H9 (cell line): ENCODE results near the gene NFX1. TPM values are rescaled to one million over a fixed set of nuclear protein-coding genes. Genes with fewer than 3 reads are reported as not detected.

Source experiments
- DNase-seq: peaks from one replicate; pipeline ENCODE4 v3.0.0-alpha.2; 2017
- H2AFZ ChIP-seq: one replicate; pipeline ENCODE4 v1.6.1; 2013; ENCODE audit warnings: mild to moderate bottlenecking, low read length, control low read depth, moderate library complexity
- H2AK5ac ChIP-seq: 2 replicates; pipeline ENCODE4 v1.6.1; 2013; ENCODE audit warnings: low read length, control low read depth, mixed read lengths; ENCODE audit not compliant: insufficient read length
- H2BK120ac ChIP-seq: one replicate; pipeline ENCODE4 v1.6.1; 2013; ENCODE audit warnings: low read depth, mild to moderate bottlenecking, low read length, control low read depth, inconsistent platforms; ENCODE audit not compliant: poor library complexity, severe bottlenecking
- H2BK12ac ChIP-seq: 2 replicates; pipeline ENCODE4 v1.6.1; 2013; ENCODE audit warnings: low read length, control low read depth, mixed read lengths, low read depth; ENCODE audit not compliant: insufficient read length
- H2BK15ac ChIP-seq: 2 replicates; pipeline ENCODE4 v1.6.1; 2013; ENCODE audit warnings: low read depth, low read length, control low read depth
- H2BK20ac ChIP-seq: one replicate; pipeline ENCODE4 v1.6.1; 2013; ENCODE audit warnings: low read depth, mild to moderate bottlenecking, low read length, control low read depth, inconsistent platforms; ENCODE audit not compliant: poor library complexity, severe bottlenecking
- H2BK5ac ChIP-seq: 2 replicates; pipeline ENCODE4 v1.6.1; 2013; ENCODE audit warnings: low read length, control low read depth, mixed read lengths; ENCODE audit not compliant: insufficient read length
- H3K14ac ChIP-seq: 2 replicates; pipeline ENCODE4 v1.6.1; 2013; ENCODE audit warnings: low read length, control low read depth; ENCODE audit not compliant: insufficient read depth
- H3K18ac ChIP-seq: 2 replicates; pipeline ENCODE4 v1.6.1; 2013; ENCODE audit warnings: low read depth, mild to moderate bottlenecking, mixed read lengths, low read length, control low read depth; ENCODE audit not compliant: insufficient read length
- H3K23ac ChIP-seq: 2 replicates; pipeline ENCODE4 v1.6.1; 2013; ENCODE audit warnings: low read length, control low read depth, mixed read lengths, low read depth; ENCODE audit not compliant: insufficient read length
- H3K23me2 ChIP-seq: 2 replicates; pipeline ENCODE4 v1.6.1; 2013; ENCODE audit warnings: low read depth, mild to moderate bottlenecking, mixed read lengths, low read length, control low read depth; ENCODE audit not compliant: insufficient read length, poor library complexity, severe bottlenecking
- H3K27ac ChIP-seq: 2 replicates; pipeline ENCODE4 v1.5.1; 2013; ENCODE audit warnings: low read length, control low read depth, mixed read lengths, low read depth; ENCODE audit not compliant: insufficient read length
- H3K27me3 ChIP-seq: 2 replicates; pipeline ENCODE4 v1.6.1; 2013; ENCODE audit warnings: low read length, control low read depth, inconsistent platforms; ENCODE audit not compliant: insufficient read depth
- H3K4ac ChIP-seq: 2 replicates; pipeline ENCODE4 v1.6.1; 2013; ENCODE audit warnings: low read depth, mild to moderate bottlenecking, control low read depth, inconsistent platforms, low read length, moderate library complexity
- H3K4me1 ChIP-seq: 2 replicates; pipeline ENCODE4 v1.6.1; 2013; ENCODE audit warnings: low read length, control low read depth, inconsistent platforms; ENCODE audit not compliant: insufficient read depth
- H3K4me2 ChIP-seq: 2 replicates; pipeline ENCODE4 v1.6.1; 2013; ENCODE audit warnings: low read length, control low read depth, mixed read lengths; ENCODE audit not compliant: insufficient read length, insufficient read depth
- H3K56ac ChIP-seq: 2 replicates; pipeline ENCODE4 v1.6.1; 2013; ENCODE audit warnings: low read depth, mild to moderate bottlenecking, mixed read lengths, low read length, control low read depth; ENCODE audit not compliant: insufficient read length
- H3K79me1 ChIP-seq: 2 replicates; pipeline ENCODE4 v1.6.1; 2013; ENCODE audit warnings: low read depth, mild to moderate bottlenecking, moderate library complexity, low read length, control low read depth, inconsistent platforms; ENCODE audit not compliant: insufficient read depth, poor library complexity, severe bottlenecking
- H3K79me2 ChIP-seq: 2 replicates; pipeline ENCODE4 v1.6.1; 2013; ENCODE audit warnings: low read length, control low read depth, inconsistent platforms; ENCODE audit not compliant: insufficient read depth
- H3K9ac ChIP-seq: 2 replicates; pipeline ENCODE4 v1.6.1; 2013; ENCODE audit warnings: low read length, control low read depth, mixed read lengths; ENCODE audit not compliant: insufficient read length; ENCODE audit errors: extremely low read depth
- H3K9me3 ChIP-seq: one replicate; pipeline ENCODE4 v1.6.1; 2013; ENCODE audit warnings: low read depth, low read length, inconsistent platforms; ENCODE audit not compliant: control insufficient read depth
- H3T11ph ChIP-seq: one replicate; pipeline ENCODE4 v1.6.1; 2013; ENCODE audit warnings: mild to moderate bottlenecking, low read length, control low read depth, inconsistent platforms
- H4K20me1 ChIP-seq: one replicate; pipeline ENCODE4 v1.6.1; 2013; ENCODE audit not compliant: control insufficient read depth, insufficient read length, insufficient read depth
- H4K5ac ChIP-seq: 2 replicates; pipeline ENCODE4 v1.6.1; 2013; ENCODE audit warnings: low read depth, mild to moderate bottlenecking, mixed read lengths, low read length, control low read depth; ENCODE audit not compliant: insufficient read length
- H4K8ac ChIP-seq: replicated peaks from 2 replicates; pipeline ENCODE4 v1.6.1; 2013; ENCODE audit warnings: low read length, control low read depth, mixed read lengths, low read depth; ENCODE audit not compliant: insufficient read length
- H4K91ac ChIP-seq: 2 replicates; pipeline ENCODE4 v1.6.1; 2013; ENCODE audit warnings: low read depth, mild to moderate bottlenecking, moderate library complexity, mixed read lengths, low read length, control low read depth; ENCODE audit not compliant: insufficient read length
- H3K27ac Mint-ChIP-seq, 3 experiments: 2 replicates in 2 of 3; 3 replicates in 1 of 3; pipeline ENCODE4 v1.8.0; 2020 to 2021; ENCODE audit warnings: mixed read lengths in 3 of 3, mild to moderate bottlenecking in 1 of 3, moderate library complexity in 1 of 3
- H3K27me3 Mint-ChIP-seq: 2 replicates; pipeline ENCODE4 v1.8.0; 2021; ENCODE audit warnings: low read depth, mild to moderate bottlenecking, moderate library complexity, mixed read lengths
- H3K36me3 Mint-ChIP-seq, 3 experiments: 2 replicates in 2 of 3; 3 replicates in 1 of 3; pipeline ENCODE4 v1.8.0; 2020 to 2021; ENCODE audit warnings: low read depth in 3 of 3, mixed read lengths in 3 of 3; ENCODE audit not compliant: insufficient read depth in 1 of 3
- H3K4me1 Mint-ChIP-seq, 2 experiments: 2 replicates each; pipeline ENCODE4 v1.8.0; 2020; ENCODE audit warnings: mixed read lengths in 2 of 2
- H3K4me3 Mint-ChIP-seq, 2 experiments: 2 replicates in 1 of 2; 3 replicates in 1 of 2; pipeline ENCODE4 v1.8.0; 2020 to 2021; ENCODE audit warnings: mild to moderate bottlenecking in 2 of 2, mixed read lengths in 2 of 2, moderate library complexity in 1 of 2
- H3K9me3 Mint-ChIP-seq, 2 experiments: 2 replicates in 1 of 2; 3 replicates in 1 of 2; pipeline ENCODE4 v1.8.0; 2020; ENCODE audit warnings: mild to moderate bottlenecking in 2 of 2, mixed read lengths in 2 of 2, moderate library complexity in 1 of 2
- WGBS: extraction: QIAGEN DNeasy Blood & Tissue Kit; methylation state at CpG from one replicate; pipeline ENCODE4 v1.1.7; 2013; ENCODE audit warnings: missing lambda C conversion rate, low lambda C conversion rate, mixed read lengths; ENCODE audit not compliant: insufficient read length; ENCODE audit errors: extremely low coverage; 5-methylcytosine and 5-hydroxymethylcytosine counted together
- total RNA-seq: library from RNA; stranded (reverse); gene quantifications from 2 replicates; pipeline ENCODE4 v1.2.1, GENCODE V29; 2021
- TF ChIP-seq, protein P1 (sequence below): fragments of 200-600 bp; sonication (generic); conservative IDR thresholded peaks from 3 replicates; pipeline ENCODE4 v1.8.0; 2021; ENCODE audit warnings: antibody characterized with exemption, mild to moderate bottlenecking

Gene NFX1
- total RNA-seq, 1 experiment from 2014 or later = 35.1 TPM

DNA sequence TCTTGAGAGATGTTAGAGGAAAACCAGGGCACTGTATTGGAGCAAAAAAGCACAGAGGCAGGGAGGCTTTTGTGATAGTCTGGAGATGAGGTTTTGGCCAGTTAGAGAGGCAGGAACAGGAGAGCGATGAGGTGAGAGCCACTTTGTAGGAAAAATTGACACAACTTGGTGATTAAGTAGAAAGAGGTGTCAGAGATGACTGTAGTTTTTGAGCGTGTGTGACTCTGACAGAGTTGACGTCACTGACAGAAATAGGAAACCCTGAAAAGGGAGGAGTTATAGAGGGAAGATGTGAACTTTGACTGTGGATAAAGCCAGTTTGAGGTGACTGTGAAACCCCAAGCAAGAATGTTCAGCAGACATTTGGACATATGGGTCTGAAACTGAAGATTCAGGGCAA lies 15.7 kb downstream of the NFX1 start:
- H3K18ac ChIP-seq = no peak overlapping the region
- H3K27ac ChIP-seq = no peak overlapping the region
- no peak overlapping the region for H3K23ac ChIP-seq
- H3K4ac ChIP-seq = no peak overlapping the region
- no peak overlapping the region for H4K5ac ChIP-seq
- no peak overlapping the region for H2BK5ac ChIP-seq
- H3K56ac ChIP-seq = no peak overlapping the region
- no peak overlapping the region for H3K9ac ChIP-seq
- H3T11ph ChIP-seq = no peak overlapping the region
- no peaks in the 10 kb centered on the region for H3K27me3 Mint-ChIP-seq
- TF ChIP-seq, protein P1, sequence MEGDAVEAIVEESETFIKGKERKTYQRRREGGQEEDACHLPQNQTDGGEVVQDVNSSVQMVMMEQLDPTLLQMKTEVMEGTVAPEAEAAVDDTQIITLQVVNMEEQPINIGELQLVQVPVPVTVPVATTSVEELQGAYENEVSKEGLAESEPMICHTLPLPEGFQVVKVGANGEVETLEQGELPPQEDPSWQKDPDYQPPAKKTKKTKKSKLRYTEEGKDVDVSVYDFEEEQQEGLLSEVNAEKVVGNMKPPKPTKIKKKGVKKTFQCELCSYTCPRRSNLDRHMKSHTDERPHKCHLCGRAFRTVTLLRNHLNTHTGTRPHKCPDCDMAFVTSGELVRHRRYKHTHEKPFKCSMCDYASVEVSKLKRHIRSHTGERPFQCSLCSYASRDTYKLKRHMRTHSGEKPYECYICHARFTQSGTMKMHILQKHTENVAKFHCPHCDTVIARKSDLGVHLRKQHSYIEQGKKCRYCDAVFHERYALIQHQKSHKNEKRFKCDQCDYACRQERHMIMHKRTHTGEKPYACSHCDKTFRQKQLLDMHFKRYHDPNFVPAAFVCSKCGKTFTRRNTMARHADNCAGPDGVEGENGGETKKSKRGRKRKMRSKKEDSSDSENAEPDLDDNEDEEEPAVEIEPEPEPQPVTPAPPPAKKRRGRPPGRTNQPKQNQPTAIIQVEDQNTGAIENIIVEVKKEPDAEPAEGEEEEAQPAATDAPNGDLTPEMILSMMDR = no peak
- H3K79me1 ChIP-seq = no peaks in the 10 kb centered on the region
- H3K4me1 ChIP-seq = no peaks in the 10 kb centered on the region
- no peak overlapping the region for H2BK15ac ChIP-seq
- no peak overlapping the region for H3K4me3 Mint-ChIP-seq
- no peak overlapping the region for H4K8ac ChIP-seq
- H4K20me1 ChIP-seq = no peaks in the 10 kb centered on the region
- H3K36me3 Mint-ChIP-seq = peaks cover 20 to 50% (median 39%) of the 10 kb centered on the region in 3 experiments; a peak in 6 of 7 replicates
- H2AFZ ChIP-seq = no peak overlapping the region
- H3K4me1 Mint-ChIP-seq = no peaks in the 10 kb centered on the region
- no peak overlapping the region for H2BK12ac ChIP-seq
- H2BK120ac ChIP-seq = no peak overlapping the region
- DNase-seq = no peak
- H3K27me3 ChIP-seq = no peaks in the 10 kb centered on the region
- no peaks in the 10 kb centered on the region for H3K9me3 ChIP-seq
- H3K4me2 ChIP-seq = no peak overlapping the region
- no peaks in the 10 kb centered on the region for H3K23me2 ChIP-seq
- H3K9me3 Mint-ChIP-seq = no peaks in the 10 kb centered on the region
- H3K27ac Mint-ChIP-seq = no peak overlapping the region
- no peak overlapping the region for H2BK20ac ChIP-seq
- no peaks in the 10 kb centered on the region for H3K79me2 ChIP-seq
- WGBS = no CpG with 5 or more reads among the region's 3 CpGs
- H2AK5ac ChIP-seq = no peak overlapping the region
- H3K14ac ChIP-seq = no peak overlapping the region
- H4K91ac ChIP-seq = no peak overlapping the region
